Measurements from ENCODE around the gene NADSYN1. TPM values are rescaled to one million over a fixed set of nuclear protein-coding genes. Genes with fewer than 3 reads are reported as not detected.
"Not testable (repeated sequence)": the region's sequence is repeated elsewhere in the genome, so short reads cannot be mapped to it uniquely, and the experiment has no call there.

Gene NADSYN1
- total RNA-seq, 4 donors from 2014 or later = 41.2 to 67.2 (median 59.8) TPM

- H3K4me3 ChIP-seq (ENCODE audit: low read depth, poor library complexity, severe bottlenecking) = no peak overlapping the region
- intact Hi-C loops (cut with DNase I; ENCODE audit: low total_unique reads) = no loop called here
- WGBS, 2 donors = 84 to 91% methylated on average over 9 of the region's 9 CpGs
- no peak for TF ChIP-seq POLR2A (IDR thresholded peaks at IDR 0.05)
- TF ChIP-seq CTCF (IDR thresholded peaks at IDR 0.05) = no peak
- peak in 1 of 2 donors; percentile 15 for DNase-seq (ENCODE audit: low spot score in 2 of 2)
Measured at GRCh38 chr11:71535825-71536224, 82.8 kb downstream of the NADSYN1 start.

GRCh38 chr11:71537537-71537936 is 84.5 kb downstream of the NADSYN1 start:
- WGBS, 2 donors = 83 to 87% methylated on average over 9 of the region's 9 CpGs
- no peak for DNase-seq (ENCODE audit: low spot score in 2 of 2)
- H3K4me3 ChIP-seq (ENCODE audit: low read depth, poor library complexity, severe bottlenecking) = no peak overlapping the region
- intact Hi-C loops (cut with DNase I; ENCODE audit: low total_unique reads) = no loop called here
- TF ChIP-seq CTCF (IDR thresholded peaks at IDR 0.05) = no peak
- no peak for TF ChIP-seq POLR2A (IDR thresholded peaks at IDR 0.05)

- WGBS, 2 donors = 50 to 90% methylated on average over 2 of the region's 4 CpGs
- DNase-seq (ENCODE audit: low spot score in 2 of 2); H3K4me3 ChIP-seq (ENCODE audit: low read depth, poor library complexity, severe bottlenecking); intact Hi-C loops (cut with DNase I; ENCODE audit: low total_unique reads): not testable (repeated sequence)
Measured at GRCh38 chr11:71537977-71538665, 85.1 kb downstream of the NADSYN1 start, which contains the start of gene KRTAP5-8. TSS of gene KRTAP5-8 (plus strand) at chr11:71538025. CDS start at chr11:71538056, 31 bp downstream.

- WGBS, 2 donors = 92 to 94% methylated on average over 4 of the region's 4 CpGs
- no peak for TF ChIP-seq POLR2A (IDR thresholded peaks at IDR 0.05)
- TF ChIP-seq CTCF (IDR thresholded peaks at IDR 0.05) = no peak
- intact Hi-C loops (cut with DNase I; ENCODE audit: low total_unique reads) = no loop called here
- no peak overlapping the region for H3K4me3 ChIP-seq (ENCODE audit: low read depth, poor library complexity, severe bottlenecking)
- DNase-seq (ENCODE audit: low spot score in 2 of 2) = no peak
Measured at GRCh38 chr11:71538666-71538990, 85.6 kb downstream of the NADSYN1 start.

GRCh38 chr11:71539017-71539416 is 86.0 kb downstream of the NADSYN1 start:
- WGBS, 2 donors = 88 to 92% methylated on average over 11 of the region's 11 CpGs
- TF ChIP-seq POLR2A (IDR thresholded peaks at IDR 0.05) = no peak
- TF ChIP-seq CTCF (IDR thresholded peaks at IDR 0.05) = no peak
- DNase-seq (ENCODE audit: low spot score in 2 of 2) = no peak
- intact Hi-C loops (cut with DNase I; ENCODE audit: low total_unique reads) = no loop called here
- H3K4me3 ChIP-seq (ENCODE audit: low read depth, poor library complexity, severe bottlenecking) = no peak overlapping the region

- intact Hi-C loops (cut with DNase I; ENCODE audit: low total_unique reads); DNase-seq (ENCODE audit: low spot score in 2 of 2); H3K4me3 ChIP-seq (ENCODE audit: low read depth, poor library complexity, severe bottlenecking): not testable (repeated sequence)
- 92 to 97% methylated on average over 11 of the region's 11 CpGs for WGBS, 2 donors
Measured at GRCh38 chr11:71539971-71540370, 87.0 kb downstream of the NADSYN1 start.

GRCh38 chr11:71540521-71541304 is 87.7 kb downstream of the NADSYN1 start:
- H3K4me3 ChIP-seq (ENCODE audit: low read depth, poor library complexity, severe bottlenecking); DNase-seq (ENCODE audit: low spot score in 2 of 2); intact Hi-C loops (cut with DNase I; ENCODE audit: low total_unique reads): not testable (repeated sequence)
- 88 to 90% methylated on average over 9 of the region's 9 CpGs for WGBS, 2 donors
